ENCODE results near the gene PHYHIPL. TPM values are rescaled to one million over a fixed set of nuclear protein-coding genes. Genes with fewer than 3 reads are reported as not detected.

The PHYHIPL gene
- polyA plus RNA-seq, 1 of the 3 experiments (the other 2 are of a cell fraction) = 0.44 TPM

DNA sequence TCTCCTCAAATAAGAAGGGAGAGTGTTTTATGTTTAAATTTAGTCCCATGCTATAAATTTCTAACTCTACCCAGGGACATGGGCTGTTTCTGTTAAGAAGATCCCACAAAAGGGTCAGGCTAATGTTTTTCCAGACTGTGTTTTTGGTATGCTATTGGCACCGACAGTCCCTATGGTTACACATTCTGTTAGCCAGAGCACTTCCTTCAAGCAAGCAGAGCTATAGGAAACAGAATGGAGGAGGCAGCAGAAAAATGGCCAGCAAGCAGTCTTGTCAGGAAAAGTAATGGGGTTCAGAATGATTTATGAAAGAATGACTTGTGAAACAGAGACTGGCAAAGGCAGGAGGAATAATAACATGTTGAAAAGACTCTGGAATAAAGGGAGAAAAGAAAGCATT lies 44.8 kb upstream of the PHYHIPL start:
- H3K9me2 ChIP-seq = no peaks in the 10 kb centered on the region
- no peaks in the 10 kb centered on the region for H4K20me1 ChIP-seq (ENCODE audit: insufficient read depth)
- 63% methylated on average over 1 of the region's 1 CpG for WGBS (ENCODE audit: low lambda C conversion rate)
- TF ChIP-seq CHD2 (IDR thresholded peaks at IDR 0.05; ENCODE audit: low read length, partially characterized antibody) (no peak), MEF2A (IDR thresholded peaks at IDR 0.05; ENCODE audit: borderline replicate concordance, low read depth) (no peak), RCOR1 (IDR thresholded peaks at IDR 0.05; ENCODE audit: low read length) (no peak), ELF1 (IDR thresholded peaks at IDR 0.05) (no peak), RFX5 (IDR thresholded peaks at IDR 0.05; ENCODE audit: low read length) (no peak), NFIC (IDR thresholded peaks at IDR 0.05; ENCODE audit: borderline replicate concordance) (no peak), TEAD4 (IDR thresholded peaks at IDR 0.05; ENCODE audit: borderline replicate concordance, insufficient read depth) (no peak), TAF1 (IDR thresholded peaks at IDR 0.05; ENCODE audit: borderline replicate concordance, low read depth, low read length) (no peak), SIN3A (IDR thresholded peaks at IDR 0.05; ENCODE audit: borderline replicate concordance, low read depth, low read length) (no peak), FOXJ3 (CRISPR knock-in tag; IDR thresholded peaks at IDR 0.05) (no peak)
- TF ChIP-seq, protein P1, sequence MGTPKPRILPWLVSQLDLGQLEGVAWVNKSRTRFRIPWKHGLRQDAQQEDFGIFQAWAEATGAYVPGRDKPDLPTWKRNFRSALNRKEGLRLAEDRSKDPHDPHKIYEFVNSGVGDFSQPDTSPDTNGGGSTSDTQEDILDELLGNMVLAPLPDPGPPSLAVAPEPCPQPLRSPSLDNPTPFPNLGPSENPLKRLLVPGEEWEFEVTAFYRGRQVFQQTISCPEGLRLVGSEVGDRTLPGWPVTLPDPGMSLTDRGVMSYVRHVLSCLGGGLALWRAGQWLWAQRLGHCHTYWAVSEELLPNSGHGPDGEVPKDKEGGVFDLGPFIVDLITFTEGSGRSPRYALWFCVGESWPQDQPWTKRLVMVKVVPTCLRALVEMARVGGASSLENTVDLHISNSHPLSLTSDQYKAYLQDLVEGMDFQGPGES (IDR thresholded peaks at IDR 0.05; ENCODE audit: low read depth, low read length) = no peak
- H3K9me3 ChIP-seq = no peaks in the 10 kb centered on the region
- DNase-seq = no peak
- H3K4me1 ChIP-seq (ENCODE audit: control insufficient read depth in 1 of 2, insufficient read depth in 2 of 2, low read depth in 1 of 2, low read length in 1 of 2) = no peaks in the 10 kb centered on the region; a peak in 2 of 4 replicates
- H3K36me3 ChIP-seq (replicated peaks in 1 of 2; ENCODE audit: control insufficient read depth in 1 of 2, insufficient read depth in 2 of 2, low read length in 1 of 2) = no peaks in the 10 kb centered on the region
- no peak overlapping the region for H2AFZ ChIP-seq (ENCODE audit: low read depth)
- ChIA-PET POLR2A (no interaction called here), CTCF (no interaction called here)
- H3K9ac ChIP-seq = no peak overlapping the region
- H3K4me2 ChIP-seq = no peak overlapping the region
- no peaks in the 10 kb centered on the region; the same call in 1 of the 2 replicates for H3K27me3 ChIP-seq (ENCODE audit: insufficient read depth)
- no peak overlapping the region for H3K27ac ChIP-seq (ENCODE audit: low read depth in 2 of 2, low read length in 1 of 2)
- no peaks in the 10 kb centered on the region for H3F3A ChIP-seq (replicated peaks; ENCODE audit: insufficient read depth)
- no peak overlapping the region for H3K4me3 ChIP-seq (ENCODE audit: low read depth in 2 of 2, low read length in 1 of 2)
- H3K79me2 ChIP-seq (ENCODE audit: insufficient read depth) = no peaks in the 10 kb centered on the region

DNA sequence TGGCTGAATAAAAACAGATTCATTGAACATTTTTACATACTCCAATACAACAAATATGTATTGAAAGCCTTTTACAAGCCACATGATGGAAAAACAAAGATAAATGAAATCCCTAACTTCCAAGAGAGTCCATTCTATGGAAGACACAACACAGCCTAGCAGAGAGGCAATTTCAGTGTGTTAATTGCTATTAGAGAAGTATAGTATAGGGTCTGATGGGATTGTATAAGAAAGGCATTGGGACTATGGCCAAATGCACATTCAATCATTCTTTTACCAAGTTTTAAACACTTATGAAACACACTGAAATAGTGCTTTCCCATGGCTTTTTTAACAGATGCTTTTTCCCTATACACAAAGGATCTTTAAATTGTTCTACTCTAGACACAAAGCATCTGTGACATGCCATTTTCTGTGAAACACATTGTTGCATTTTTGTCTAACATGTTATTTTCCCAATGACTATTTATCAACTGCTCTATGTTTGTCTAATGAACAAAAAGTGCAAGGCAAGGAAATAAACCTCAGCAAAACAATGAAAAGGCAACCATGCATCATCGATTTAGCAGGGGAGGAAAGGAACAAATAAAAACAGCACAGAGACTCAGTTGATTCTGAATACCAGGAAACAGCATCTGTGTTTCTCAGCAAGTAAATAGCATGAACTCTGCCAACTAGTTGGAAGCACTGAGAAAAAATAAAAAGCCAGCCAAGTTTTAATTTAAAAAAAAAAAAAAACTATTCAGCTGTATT lies 42.4 kb upstream of the PHYHIPL start:
- ChIA-PET POLR2A (no interaction called here), CTCF (no interaction called here)
- Histone ChIP-seq H3F3A (replicated peaks; ENCODE audit: insufficient read depth) (no peaks in the 10 kb centered on the region), H3K4me2 (no peak overlapping the region), H3K79me2 (ENCODE audit: insufficient read depth) (no peaks in the 10 kb centered on the region), H3K9ac (no peak overlapping the region), H3K9me3 (no peaks in the 10 kb centered on the region), H3K9me2 (no peaks in the 10 kb centered on the region), H2AFZ (ENCODE audit: low read depth) (no peak overlapping the region), H4K20me1 (ENCODE audit: insufficient read depth) (no peaks in the 10 kb centered on the region), H3K27ac (ENCODE audit: low read depth in 2 of 2, low read length in 1 of 2) (no peak overlapping the region), H3K4me1 (ENCODE audit: control insufficient read depth in 1 of 2, insufficient read depth in 2 of 2, low read depth in 1 of 2, low read length in 1 of 2) (no peaks in the 10 kb centered on the region; a peak in 1 of 4 replicates), H3K4me3 (ENCODE audit: low read depth in 2 of 2, low read length in 1 of 2) (no peak overlapping the region), H3K36me3 (replicated peaks in 1 of 2; ENCODE audit: control insufficient read depth in 1 of 2, insufficient read depth in 2 of 2, low read length in 1 of 2) (no peaks in the 10 kb centered on the region), H3K27me3 (ENCODE audit: insufficient read depth) (no peaks in the 10 kb centered on the region)
- TF ChIP-seq RCOR1 (IDR thresholded peaks at IDR 0.05; ENCODE audit: low read length) = no peak
- TF ChIP-seq NFIC (IDR thresholded peaks at IDR 0.05; ENCODE audit: borderline replicate concordance) = no peak
- DNase-seq = no peak
- WGBS (ENCODE audit: low lambda C conversion rate) = 28% methylated on average over 1 of the region's 1 CpG
